ENCODE results near the gene METTL21A.

GRCh38 chr2:207593277-207593676 is 31.9 kb downstream of the METTL21A start:
- TF ChIP-seq CTCF (IDR thresholded peaks at IDR 0.05; ENCODE audit: low read depth, low read length) = no peak
- TF ChIP-seq EZH2phosphoT487 (IDR thresholded peaks at IDR 0.05; ENCODE audit: low read depth) = no peak
